Measurements from ENCODE around the gene CMTM2. TPM values are rescaled to one million over a fixed set of nuclear protein-coding genes. Genes with fewer than 3 reads are reported as not detected.

The CMTM2 gene, protein sequence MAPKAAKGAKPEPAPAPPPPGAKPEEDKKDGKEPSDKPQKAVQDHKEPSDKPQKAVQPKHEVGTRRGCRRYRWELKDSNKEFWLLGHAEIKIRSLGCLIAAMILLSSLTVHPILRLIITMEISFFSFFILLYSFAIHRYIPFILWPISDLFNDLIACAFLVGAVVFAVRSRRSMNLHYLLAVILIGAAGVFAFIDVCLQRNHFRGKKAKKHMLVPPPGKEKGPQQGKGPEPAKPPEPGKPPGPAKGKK
- not detected in 2 replicates for total RNA-seq

DNA sequence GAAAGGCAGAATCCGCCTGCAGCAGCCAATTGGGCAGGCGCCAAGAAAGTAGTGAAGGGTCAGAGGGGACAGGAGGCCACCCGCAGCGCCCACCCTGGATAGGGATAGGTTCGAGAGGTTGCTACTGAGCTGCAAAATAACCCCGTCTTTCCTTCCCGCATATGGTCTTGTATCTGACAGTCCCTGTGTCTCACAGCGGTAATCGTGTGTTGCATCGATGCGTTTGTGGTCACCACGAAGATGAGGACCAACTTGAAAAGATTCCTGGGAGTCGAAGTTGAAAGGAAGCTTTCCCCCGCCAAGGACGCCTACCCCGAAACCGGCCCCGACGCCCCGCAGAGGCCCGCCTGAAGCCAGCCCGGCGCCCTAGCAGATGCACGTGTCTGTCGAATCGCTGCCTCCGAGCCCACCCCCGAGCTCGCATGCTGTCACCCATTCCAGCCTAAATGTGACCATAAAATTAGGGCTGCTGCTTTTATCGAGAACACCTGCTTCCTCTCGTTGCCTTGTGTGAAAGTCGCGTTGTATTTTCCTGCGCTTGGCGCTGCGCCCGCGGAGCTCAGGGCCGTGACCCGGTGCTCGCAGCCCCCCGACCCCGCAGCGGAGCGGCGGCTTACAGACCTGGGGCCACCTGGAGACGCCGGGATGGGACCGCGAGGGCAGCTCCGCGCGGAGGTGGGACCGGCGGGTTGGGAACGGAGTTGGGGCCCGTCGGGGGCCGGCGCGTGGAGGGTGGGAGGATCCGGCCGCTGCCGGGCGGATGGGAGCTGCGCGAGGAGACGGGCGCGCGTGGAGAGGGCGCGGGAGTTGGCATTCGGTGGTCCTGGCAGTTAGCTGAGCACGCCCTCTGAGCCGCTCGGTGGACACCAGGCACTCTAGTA, at the start of gene CMTM2:
CMTM2 (plus strand) TSS at position 813 of the 881 bp plus-strand sequence. CDS start 145 bp downstream, outside the sequence.

DNA sequence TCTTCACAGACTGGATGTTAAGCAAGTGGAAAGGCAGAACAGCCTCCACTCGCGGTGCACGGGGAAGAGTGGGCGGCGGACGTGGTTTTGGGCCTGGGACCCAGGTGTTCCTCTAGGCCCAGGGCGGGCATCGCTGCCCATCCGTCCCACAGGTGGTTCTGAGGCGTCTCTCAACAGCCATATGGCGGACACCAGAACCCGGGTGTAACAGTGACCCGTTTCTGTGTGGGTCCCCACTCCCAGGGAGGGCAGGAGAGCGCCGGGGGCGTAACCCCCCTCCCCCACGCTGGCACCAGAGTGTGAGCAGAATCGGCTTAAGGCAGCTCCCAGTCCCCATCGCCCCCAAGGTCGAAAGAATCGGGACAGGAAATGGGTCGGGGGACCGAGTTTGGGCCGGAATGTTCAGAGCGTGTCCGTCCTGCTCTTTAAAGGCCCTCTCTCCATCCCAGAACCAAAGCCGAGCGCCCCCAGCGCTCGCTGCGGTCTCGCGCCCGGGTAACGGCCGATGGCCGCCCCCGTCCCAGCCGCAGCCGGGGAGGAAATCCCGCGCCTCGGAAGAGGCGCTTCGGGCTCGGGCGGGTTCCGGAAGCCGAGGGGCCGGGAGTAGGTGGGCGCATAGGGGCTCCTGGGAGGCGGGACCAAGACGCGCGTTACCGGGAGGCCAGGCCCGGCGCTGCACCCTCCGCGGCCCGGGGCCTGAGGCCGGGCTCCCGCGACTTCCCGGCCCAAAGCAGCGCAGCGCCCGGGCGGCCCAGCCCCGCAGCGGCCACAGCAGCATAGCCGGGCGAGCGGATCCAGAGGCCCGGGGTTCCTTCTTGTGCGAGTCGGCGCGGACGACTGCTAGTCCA, 29.8 kb upstream of the CMTM2 start, which contains the start of gene TK2:
TK2 (minus strand) TSS at position 839 of the 848 bp plus-strand sequence; CDS start at position 778, 61 bp downstream.

DNA sequence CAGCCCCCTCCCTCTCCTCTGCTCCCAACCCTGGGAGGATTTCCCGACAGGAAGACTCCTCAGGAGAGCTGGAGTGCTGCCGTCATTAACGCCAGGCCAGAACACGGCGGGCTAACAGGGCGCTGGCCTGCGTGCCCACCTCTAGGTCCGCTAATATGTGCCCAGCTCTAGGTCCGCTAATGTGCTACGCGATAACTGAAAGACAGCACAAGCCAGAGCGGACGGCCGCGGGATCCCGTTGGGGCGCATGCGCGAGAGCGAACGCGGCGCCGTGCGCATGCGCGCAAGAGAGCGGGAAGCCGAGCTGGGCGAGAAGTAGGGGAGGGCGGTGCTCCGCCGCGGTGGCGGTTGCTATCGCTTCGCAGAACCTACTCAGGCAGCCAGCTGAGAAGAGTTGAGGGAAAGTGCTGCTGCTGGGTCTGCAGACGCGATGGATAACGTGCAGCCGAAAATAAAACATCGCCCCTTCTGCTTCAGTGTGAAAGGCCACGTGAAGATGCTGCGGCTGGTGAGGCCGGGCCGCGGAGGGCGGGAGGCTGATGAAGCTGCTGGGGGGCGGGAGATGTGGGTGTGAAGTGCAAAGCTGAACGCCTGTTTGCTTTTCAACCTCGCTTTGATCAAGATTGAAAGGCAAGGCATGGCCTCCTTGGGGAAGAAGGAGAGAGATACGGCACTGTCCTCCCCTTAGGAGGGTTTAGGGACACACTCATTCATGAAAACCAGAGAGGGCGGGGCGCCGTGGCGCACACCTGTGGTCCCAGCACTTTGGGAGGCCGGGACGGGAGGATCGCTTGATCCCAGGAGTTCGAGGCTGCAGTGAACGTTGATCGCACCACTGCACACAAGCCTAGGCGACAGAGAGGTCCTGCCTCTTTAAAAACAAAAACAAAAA, 26.7 kb upstream of the CMTM2 start, which contains the start of gene CKLF:
CKLF (plus strand) TSS at position 291 of the 892 bp plus-strand sequence; CDS start at position 431, 140 bp downstream.

DNA sequence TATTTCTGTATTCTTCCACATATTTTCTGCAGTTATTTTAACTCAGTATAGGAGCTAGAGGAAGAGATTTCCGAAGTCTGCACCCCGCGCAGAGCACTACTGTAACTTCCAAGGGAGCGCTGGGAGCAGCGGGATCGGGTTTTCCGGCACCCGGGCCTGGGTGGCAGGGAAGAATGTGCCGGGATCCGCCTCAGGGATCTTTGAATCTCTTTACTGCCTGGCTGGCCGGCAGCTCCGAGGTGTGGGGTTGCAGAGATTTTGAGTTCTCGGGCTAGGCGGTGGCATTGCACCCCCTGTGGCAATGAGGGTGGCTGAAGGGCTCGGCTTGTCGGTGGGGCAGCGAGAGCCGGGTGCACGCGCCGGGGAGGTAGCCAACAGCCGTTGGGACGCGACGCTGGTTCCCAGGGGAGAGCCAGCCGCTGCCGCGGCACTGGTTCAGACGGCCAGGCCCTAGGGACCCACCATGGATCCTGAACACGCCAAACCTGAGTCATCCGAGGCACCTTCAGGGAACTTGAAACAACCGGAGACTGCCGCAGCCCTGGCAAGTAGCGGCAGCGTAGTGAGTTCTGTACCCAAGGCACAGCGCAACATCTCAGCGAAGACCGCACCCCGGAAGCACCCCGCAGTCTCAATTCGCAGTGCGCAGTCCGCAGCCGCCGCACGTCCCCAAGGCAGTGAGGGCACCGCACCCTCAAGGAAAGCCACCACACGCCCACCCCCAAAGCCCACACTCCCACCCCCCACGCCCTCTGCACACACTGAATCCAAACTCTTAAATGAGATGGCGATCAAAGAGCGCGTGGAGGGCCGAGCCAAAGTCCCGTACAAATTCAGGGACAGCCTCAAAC, 13.0 kb upstream of the CMTM2 start, which contains the start of gene CMTM1:
CMTM1 (plus strand) TSS at position 389 of the 851 bp plus-strand sequence; CDS start at position 464, 75 bp downstream.

DNA sequence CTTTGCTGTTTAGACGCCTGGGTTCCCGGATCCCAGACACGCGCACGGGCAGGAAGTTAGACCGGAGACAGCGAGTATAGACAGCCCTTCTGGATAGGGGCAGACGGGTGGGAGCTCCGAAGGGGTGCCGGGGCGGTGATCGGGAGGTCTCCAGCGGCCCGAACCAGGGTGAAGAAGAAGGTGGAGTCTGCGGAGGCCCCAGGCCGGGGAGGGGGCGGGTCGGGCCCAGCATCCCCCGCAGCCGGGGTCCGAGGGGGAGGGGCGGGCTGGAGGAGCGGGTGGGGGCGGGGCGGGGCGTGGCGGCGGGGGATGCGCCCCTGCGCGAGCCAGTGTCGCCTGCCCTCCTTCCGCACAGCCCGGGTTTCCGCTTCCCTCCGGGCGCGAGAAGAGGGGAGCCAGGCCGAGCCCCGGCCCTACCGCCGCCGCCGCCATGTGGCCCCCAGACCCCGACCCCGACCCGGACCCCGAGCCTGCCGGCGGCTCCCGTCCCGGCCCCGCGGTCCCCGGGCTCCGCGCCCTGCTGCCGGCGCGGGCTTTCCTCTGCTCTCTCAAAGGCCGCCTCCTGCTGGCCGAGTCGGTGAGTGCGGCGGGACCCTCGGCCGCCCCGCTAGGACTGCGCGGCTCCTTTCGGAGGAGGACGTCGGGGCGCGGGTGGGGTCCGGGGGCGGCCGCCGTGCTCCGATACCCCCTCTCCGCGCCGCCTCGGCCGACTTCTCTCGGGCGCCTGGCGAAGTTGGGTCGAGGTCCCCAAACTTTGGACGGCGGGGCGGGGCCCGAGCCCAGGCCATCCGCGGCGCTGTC, 25.3 kb downstream of the CMTM2 start, which contains the start of gene CMTM3:
CMTM3 (plus strand) TSS at position 329 of the 801 bp plus-strand sequence; CDS start at position 431, 102 bp downstream.

Other genes starting within 250 kb of the CMTM2 start
- gene CDH5, start 212.8 kb upstream of the CMTM2 start, total RNA-seq = 0.14 TPM in 1 of 2 replicates, not detected in the other
- gene BEAN1, start 152.2 kb upstream of the CMTM2 start, total RNA-seq = 0.42 TPM in 1 of 2 replicates, not detected in the other
- 17.2 and 17.8 TPM in 2 replicates for gene TK2, start 29.3 kb upstream of the CMTM2 start, total RNA-seq
- gene CKLF, start 26.9 kb upstream of the CMTM2 start, total RNA-seq = 18.5 and 40.3 TPM in 2 replicates
- 0.35 TPM in 1 of 2 replicates, not detected in the other for gene CMTM1, start 13.0 kb upstream of the CMTM2 start, total RNA-seq
- 14.6 and 20.2 TPM in 2 replicates for gene CMTM3, start 25.2 kb downstream of the CMTM2 start, total RNA-seq
- gene CMTM4, start 117.3 kb downstream of the CMTM2 start, total RNA-seq = 13.7 and 22.3 TPM in 2 replicates
- gene DYNC1LI2, start 172.1 kb downstream of the CMTM2 start, total RNA-seq = 42.8 and 56.0 TPM in 2 replicates
- gene TERB1, start 222.1 kb downstream of the CMTM2 start, total RNA-seq = 0.07 and 0.46 TPM in 2 replicates

All from airway epithelial cell (primary cell).